IPS DF 6.9 (cell line): ENCODE data around the gene LBX2.
"Not testable (repeated sequence)": the region's sequence is repeated elsewhere in the genome, so short reads cannot be mapped to it uniquely, and the experiment has no call there.

ENCODE experiments used
- DNase-seq: peaks from one replicate; pipeline ENCODE4 v3.0.0-alpha.2; 2013; ENCODE audit warnings: low read depth, low spot score
- H3K27ac ChIP-seq: one replicate; pipeline ENCODE4 v1.5.1; 2013; ENCODE audit warnings: low read length, control low read depth
- H3K27me3 ChIP-seq: 2 replicates; pipeline ENCODE4 v1.6.1; 2013; ENCODE audit warnings: mild to moderate bottlenecking, low read length; ENCODE audit not compliant: control insufficient read depth, insufficient read depth
- H3K36me3 ChIP-seq: 2 replicates; pipeline ENCODE4 v1.6.1; 2013; ENCODE audit warnings: low read length; ENCODE audit not compliant: control insufficient read depth, insufficient read depth
- H3K4me1 ChIP-seq: 2 replicates; pipeline ENCODE4 v1.6.1; 2013; ENCODE audit warnings: low read length; ENCODE audit not compliant: control insufficient read depth, insufficient read depth
- H3K4me3 ChIP-seq: 2 replicates; pipeline ENCODE4 v1.5.1; 2013; ENCODE audit warnings: mild to moderate bottlenecking, low read length
- H3K9me3 ChIP-seq: 2 replicates; pipeline ENCODE4 v1.6.1; 2013; ENCODE audit warnings: low read length, inconsistent platforms; ENCODE audit not compliant: control insufficient read depth, insufficient read depth
- WGBS: extraction: QIAGEN DNeasy Blood & Tissue Kit; methylation state at CpG from one replicate; pipeline ENCODE4 v1.1.7; 2013; ENCODE audit warnings: mixed read lengths, missing lambda C conversion rate; ENCODE audit not compliant: insufficient read length, insufficient coverage; 5-methylcytosine and 5-hydroxymethylcytosine counted together

LBX2 gene

GRCh38 chr2:74496997-74497776 lies 2.2 kb downstream of the LBX2 start:
- no peaks in the 10 kb centered on the region for H3K9me3 ChIP-seq
- H3K36me3 ChIP-seq = peaks cover 9% of the 10 kb centered on the region
- no peak overlapping the region for H3K27ac ChIP-seq
- peaks cover 2% of the 10 kb centered on the region; the same call in 1 of the 2 replicates for H3K4me1 ChIP-seq
- DNase-seq = no peak
- peaks cover 63% of the 10 kb centered on the region for H3K27me3 ChIP-seq
- H3K4me3 ChIP-seq = peak overlapping the region; percentile 54; the same call in 1 of the 2 replicates
- no CpG with 5 or more reads among the region's 19 CpGs for WGBS

- no CpG with 5 or more reads among the region's 1 CpG for WGBS
- Histone ChIP-seq H3K36me3 (peaks cover 21% of the 10 kb centered on the region), H3K27me3 (peaks cover 46% of the 10 kb centered on the region), H3K27ac (no peak overlapping the region), H3K4me1 (no peaks in the 10 kb centered on the region), H3K4me3 (no peak overlapping the region), H3K9me3 (no peaks in the 10 kb centered on the region)
- no peak for DNase-seq
These were observed 4.0 kb downstream of the LBX2 start for GRCh38 chr2:74495440-74495839.

- H3K27ac ChIP-seq = no peak overlapping the region
- no peak for DNase-seq
- H3K36me3 ChIP-seq = peaks cover 24% of the 10 kb centered on the region
- no peak overlapping the region for H3K4me3 ChIP-seq
- no peaks in the 10 kb centered on the region for H3K9me3 ChIP-seq
- no CpG with 5 or more reads among the region's 3 CpGs for WGBS
- H3K27me3 ChIP-seq = peaks cover 28% of the 10 kb centered on the region
- no peaks in the 10 kb centered on the region for H3K4me1 ChIP-seq
These were observed 5.9 kb downstream of the LBX2 start for GRCh38 chr2:74493546-74493945.

GRCh38 chr2:74491648-74492544 lies 7.5 kb downstream of the LBX2 start:
- H3K4me3 ChIP-seq = no peak overlapping the region
- H3K4me1 ChIP-seq = no peaks in the 10 kb centered on the region
- H3K27me3 ChIP-seq = peaks cover 12% of the 10 kb centered on the region
- DNase-seq = no peak
- H3K27ac ChIP-seq = no peak overlapping the region
- H3K36me3 ChIP-seq = peaks cover 24% of the 10 kb centered on the region
- no CpG with 5 or more reads among the region's 12 CpGs for WGBS
- H3K9me3 ChIP-seq = no peaks in the 10 kb centered on the region

- no peaks in the 10 kb centered on the region for H3K27me3 ChIP-seq
- H3K9me3 ChIP-seq = no peaks in the 10 kb centered on the region
- no peak for DNase-seq
- no peak overlapping the region for H3K27ac ChIP-seq
- H3K36me3 ChIP-seq = peaks cover 24% of the 10 kb centered on the region
- H3K4me1 ChIP-seq = no peaks in the 10 kb centered on the region
- H3K4me3 ChIP-seq = no peak overlapping the region
- no CpG with 5 or more reads among the region's 9 CpGs for WGBS
These were observed 9.5 kb downstream of the LBX2 start for GRCh38 chr2:74489906-74490305.

- Histone ChIP-seq H3K27ac (no peak overlapping the region), H3K36me3 (peaks cover 24% of the 10 kb centered on the region), H3K9me3 (no peaks in the 10 kb centered on the region), H3K4me1 (no peaks in the 10 kb centered on the region), H3K4me3 (no peak overlapping the region), H3K27me3 (no peaks in the 10 kb centered on the region)
- no peak for DNase-seq
- WGBS = no CpG with 5 or more reads among the region's 9 CpGs
These were observed 10.5 kb downstream of the LBX2 start for GRCh38 chr2:74488643-74489481.

GRCh38 chr2:74486141-74486540 lies 13.3 kb downstream of the LBX2 start:
- no CpG with 5 or more reads among the region's 2 CpGs for WGBS
- Histone ChIP-seq H3K27ac (no peak overlapping the region), H3K4me3 (no peak overlapping the region), H3K4me1 (peaks cover 6% of the 10 kb centered on the region), H3K36me3 (peaks cover 6% of the 10 kb centered on the region; the same call in 1 of the 2 replicates), H3K9me3 (no peaks in the 10 kb centered on the region), H3K27me3 (no peaks in the 10 kb centered on the region)
- no peak for DNase-seq

- not testable (repeated sequence) for H3K9me3 ChIP-seq, H3K4me1 ChIP-seq, H3K27me3 ChIP-seq, DNase-seq, H3K36me3 ChIP-seq, H3K27ac ChIP-seq
- no CpG with 5 or more reads among the region's 19 CpGs for WGBS
- peak overlapping the region; percentile 58; the same call in 1 of the 2 replicates for H3K4me3 ChIP-seq
These were observed 15.7 kb downstream of the LBX2 start for GRCh38 chr2:74483675-74484164.

- Histone ChIP-seq H3K36me3 (no peaks in the 10 kb centered on the region), H3K27me3 (no peaks in the 10 kb centered on the region), H3K4me1 (peaks cover 6% of the 10 kb centered on the region), H3K9me3 (no peaks in the 10 kb centered on the region), H3K4me3 (peak within 1 kb of the TSS; percentile 58), H3K27ac (no peak within 1 kb of the TSS)
- WGBS = no CpG with 5 or more reads among the region's 50 CpGs
- DNase-seq = no peak
These were observed 16.4 kb downstream of the LBX2 start, which contains the start of the genes CCDC142 and TTC31 for GRCh38 chr2:74482801-74483674. Gene CCDC142, minus strand, starts transcription at chr2:74482998. Its CDS starts 161 bp downstream, at chr2:74482837. Gene TTC31, plus strand, starts transcription at chr2:74483081. Its CDS starts 15 bp downstream, at chr2:74483096.
